Activated T-cell treated with anti-CD3 and anti-CD28 coated beads, Interleukin-2, amount 50 U/mL, for 1 hour (primary cell): ENCODE measurements around the gene RAD51.
A peak's percentile ranks its signal among the peaks of the same experiment; 100 is the strongest.

Experiments used
- DNase-seq: peaks from one replicate; pipeline ENCODE4 v3.0.0-alpha.2; 2020

The RAD51 gene

DNA sequence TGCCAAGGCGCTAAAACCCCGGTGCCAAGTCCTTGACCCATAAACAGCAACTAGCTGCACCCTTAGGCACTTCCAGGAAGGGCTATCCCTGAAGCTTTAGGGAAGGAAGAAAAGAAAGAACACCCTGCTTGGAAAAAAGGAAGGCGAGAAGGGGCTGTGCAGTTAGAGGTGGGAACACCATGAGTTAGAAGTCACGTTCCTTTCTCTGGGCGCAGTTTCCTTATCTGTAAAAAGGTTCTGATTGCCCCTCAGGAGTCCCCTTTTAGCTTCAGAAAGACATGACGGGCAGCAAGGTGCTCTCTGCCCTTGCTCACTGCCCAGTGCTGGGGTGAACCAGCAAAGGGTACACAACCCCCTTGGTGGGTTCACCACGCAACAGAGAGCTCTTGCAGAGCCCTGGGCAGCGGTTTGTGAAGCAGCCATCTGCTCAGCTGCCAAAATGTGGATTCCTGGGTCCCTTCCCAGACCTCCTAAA lies 69.7 kb downstream of the RAD51 start:
- DNase-seq, result no peak

DNA sequence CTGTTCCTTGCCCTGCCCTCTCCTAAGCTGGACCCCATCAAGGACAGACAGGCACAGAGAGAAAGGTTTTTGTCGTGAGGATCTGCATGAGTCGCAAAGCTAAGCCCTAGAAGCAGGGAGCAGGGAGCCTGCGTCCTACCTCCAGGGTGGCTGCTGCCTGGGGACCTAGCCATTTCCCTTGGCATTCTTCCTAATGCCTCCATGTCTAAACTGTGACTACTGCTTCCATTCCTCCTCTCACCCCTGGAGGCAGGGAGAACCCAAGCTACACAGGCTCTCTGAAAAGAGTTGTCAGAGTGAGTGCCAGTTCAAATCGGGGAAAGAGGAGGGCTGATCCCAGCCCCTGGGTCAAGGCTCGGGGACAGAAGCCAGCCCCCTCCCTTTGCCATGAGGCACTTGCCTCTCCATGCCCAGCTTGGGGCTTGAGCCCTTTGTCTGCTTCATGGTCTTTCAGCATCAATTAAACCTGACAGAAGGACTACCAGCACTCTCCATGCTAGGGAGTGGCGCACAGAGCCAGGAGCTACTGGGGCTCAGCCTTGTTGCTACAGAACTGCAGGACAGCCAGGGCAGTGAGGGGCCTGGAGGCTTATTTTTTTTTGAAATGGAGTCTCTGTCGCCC lies 71.3 kb downstream of the RAD51 start:
- DNase-seq, result no peak

DNA sequence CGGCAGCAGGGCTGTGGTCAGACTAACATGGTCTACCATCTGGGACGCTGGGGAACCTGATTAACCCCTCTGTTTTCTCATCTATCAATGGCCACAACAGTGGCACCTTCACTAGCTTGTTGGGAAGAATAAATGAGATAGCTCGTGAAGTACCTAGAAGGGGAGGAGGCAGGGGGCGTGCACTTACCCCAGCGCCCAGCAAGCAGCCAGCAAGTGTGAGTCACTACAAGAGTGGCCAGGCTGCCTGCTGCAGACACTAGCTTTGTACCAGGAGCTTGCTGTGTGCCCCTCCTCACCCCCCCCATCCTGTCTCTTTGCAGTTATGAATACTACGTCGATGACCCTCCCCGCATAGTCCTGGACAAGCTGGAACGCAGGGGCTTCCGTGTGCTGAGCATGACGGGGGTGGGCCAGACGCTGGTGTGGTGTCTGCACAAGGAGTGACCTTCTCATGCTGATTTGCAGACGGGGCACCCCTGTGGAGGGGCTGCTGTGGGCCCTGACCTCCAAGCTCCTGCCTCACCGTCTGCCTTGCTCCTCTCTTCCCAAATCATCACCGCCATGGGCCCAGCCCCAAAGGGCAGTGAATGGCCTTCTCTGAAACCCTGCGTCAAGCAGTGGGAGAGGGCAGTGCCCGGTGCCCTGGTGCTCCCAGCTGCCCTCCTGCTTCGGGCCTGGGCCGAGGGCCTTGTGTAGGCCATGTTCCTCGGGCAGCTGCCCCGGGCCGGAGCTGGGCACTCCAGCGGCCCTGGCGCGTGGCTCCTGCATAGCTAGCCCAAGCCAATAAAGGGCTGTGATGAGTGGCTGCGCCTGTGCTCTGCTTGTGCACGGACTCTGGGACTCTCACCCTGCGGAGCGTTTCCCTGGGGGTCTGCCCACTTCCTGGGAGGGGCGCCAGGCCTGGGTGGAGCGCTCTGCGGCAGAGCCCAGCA lies 72.2 kb downstream of the RAD51 start:
- no peak for DNase-seq

DNA sequence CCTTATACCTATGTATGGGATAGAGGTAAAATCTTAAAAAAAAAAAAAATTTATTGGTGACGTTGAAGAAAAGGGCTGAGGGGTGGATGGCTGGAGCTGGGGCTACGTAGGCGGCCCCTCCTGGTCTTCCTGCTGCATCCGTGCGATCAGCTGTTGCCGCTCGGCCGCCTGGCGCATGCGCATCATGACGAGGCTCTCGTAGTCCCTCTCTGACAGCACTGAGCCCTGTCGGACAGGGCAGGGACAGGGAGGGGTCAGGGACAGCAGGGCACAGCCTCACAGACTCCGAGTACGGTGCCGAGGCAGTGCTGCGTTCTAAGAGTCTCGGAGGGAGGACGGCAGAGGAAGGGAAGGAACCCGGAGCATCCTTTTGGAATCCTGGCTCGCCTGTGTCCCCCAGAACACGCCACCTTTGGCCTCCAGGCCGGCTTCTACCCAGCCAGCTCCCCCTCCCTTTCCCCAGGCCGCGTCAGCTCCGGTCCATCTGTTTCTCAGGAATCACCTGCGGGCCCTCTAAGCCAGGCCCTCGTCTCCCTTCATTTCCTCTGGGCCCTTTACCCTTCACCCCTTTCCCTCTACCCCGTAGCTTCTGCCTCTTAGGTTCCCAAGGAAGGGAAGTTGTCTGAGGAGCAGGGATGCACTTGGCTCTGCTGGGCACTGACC lies 73.0 kb downstream of the RAD51 start:
- no peak for DNase-seq

DNA sequence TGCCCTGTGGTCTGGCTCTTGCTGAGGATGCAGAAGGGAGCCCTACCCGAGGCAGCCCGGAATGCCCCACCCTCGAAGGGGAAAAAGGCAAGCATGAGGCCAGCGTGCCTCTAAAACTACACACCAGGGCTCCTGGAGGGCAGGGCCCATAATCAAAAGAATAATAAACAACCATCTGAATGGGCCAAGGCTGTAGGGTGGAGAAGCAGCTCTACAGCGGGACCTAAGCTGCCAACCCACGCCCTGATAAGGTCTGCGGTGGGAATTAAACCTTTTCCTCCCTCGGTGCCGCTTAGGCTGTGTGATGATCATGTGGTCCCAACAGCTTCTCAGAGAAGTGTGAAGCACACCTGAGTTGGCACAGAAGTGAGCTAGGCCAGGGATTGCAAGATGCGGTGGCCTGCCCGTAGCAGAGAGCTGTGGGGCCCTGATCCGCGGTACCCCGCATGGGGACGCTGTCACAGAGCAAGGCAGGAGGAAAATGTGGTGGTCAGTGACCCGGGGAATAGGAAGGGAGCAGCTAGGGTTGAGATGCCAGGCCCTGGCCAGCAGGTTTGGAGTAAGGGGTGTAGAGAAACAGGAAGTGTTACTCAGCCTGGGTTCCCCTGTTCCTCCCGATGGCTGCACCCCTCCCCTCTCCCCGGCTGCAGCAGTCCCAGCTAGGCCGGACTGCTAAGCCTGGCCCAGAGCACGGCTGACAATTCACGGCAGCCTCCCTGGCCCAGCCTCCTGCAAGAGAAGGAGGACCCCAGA lies 73.7 kb downstream of the RAD51 start:
- no peak for DNase-seq

DNA sequence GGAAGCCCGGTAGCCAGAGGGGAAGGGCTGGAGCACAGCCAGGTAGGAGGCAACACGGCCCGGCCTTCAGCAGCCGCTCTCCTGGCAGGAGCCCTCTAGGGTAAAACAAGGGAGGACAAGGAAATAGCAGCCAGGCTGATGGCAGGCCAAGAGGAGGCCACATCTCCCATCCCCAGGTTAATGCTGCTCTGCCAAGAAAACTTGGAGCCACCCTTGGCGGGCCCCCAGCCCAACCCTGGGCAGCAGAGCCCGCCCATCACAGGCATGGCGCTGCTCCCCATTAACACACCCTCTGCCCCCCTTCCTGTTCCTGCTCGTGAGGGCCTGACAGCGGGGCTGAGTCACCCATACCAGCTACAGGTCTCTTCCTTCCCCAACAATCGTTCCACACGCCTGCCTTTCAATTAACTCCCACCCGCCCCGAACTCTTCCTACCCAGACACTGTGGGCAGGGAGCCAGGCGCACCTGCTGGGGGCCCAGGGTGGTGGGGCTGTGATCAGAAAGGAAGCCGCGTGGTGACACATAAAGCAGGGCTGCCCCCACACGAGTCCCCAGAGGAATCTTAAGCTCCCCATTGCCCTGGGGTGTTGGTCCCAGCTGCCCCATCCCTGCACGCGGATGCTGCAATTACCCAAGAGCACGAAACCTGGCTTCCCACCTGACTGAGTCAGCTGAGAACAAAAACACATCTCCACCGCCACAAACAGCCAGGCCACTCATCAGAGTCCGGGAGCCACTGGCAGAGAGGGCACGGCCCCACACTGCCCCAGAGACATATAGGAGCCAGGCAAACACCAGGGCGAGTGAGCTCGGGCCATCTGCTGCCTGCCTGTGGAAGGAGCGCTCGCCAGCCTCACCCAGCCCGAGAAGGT lies 74.5 kb downstream of the RAD51 start, which contains the start of gene C15orf62:
C15orf62 (plus strand) TSS at position 707 of the 873 bp plus-strand sequence. CDS start 516 bp downstream, outside the sequence.
- DNase-seq, result peak; percentile 72

DNA sequence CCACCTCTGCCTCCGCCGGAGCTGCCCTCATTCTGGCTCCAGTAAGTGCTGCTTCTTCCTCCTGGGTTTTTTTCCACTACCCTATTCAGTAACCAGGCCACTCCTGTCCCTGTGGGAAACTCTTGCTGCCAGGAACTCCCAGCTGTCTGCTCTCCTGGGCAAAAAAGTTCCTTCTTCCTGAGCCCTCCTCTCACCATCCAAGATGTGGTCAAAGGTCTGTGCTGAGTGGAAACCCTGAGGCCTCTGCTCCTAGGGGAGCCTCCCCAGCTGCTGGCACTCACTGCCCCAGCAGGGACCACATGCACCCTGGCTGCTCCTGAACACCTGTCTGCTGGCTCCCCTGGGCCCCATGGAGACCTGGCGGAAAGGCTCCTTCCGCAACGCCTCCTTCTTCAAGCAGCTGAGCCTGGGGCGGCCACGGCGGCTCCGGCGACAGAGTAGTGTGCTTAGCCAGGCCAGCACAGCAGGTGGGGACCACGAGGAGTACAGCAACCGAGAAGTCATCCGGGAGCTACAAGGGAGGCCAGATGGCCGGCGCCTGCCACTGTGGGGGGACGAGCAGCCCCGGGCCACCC lies 75.3 kb downstream of the RAD51 start:
- no peak for DNase-seq

DNA sequence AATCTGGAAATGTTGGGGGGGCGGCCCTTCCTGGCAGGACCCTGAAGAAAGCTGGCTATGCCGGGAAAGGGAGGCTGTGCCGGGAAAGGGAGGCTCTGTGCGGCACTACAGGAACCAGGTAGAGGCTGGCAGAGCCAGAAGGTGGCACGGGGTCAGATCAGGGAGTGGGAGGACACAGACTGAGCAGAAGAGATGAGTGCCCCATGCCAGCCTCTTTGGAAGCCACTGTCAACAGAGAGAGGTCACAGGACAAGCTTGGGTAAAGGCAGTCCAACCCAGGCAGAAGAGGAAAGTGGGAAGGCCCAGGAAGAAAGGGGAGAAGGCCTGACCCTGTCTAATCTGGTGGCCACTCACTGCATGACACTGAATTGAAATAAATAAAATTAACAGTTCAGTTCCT lies 76.3 kb downstream of the RAD51 start:
- no peak for DNase-seq

DNA sequence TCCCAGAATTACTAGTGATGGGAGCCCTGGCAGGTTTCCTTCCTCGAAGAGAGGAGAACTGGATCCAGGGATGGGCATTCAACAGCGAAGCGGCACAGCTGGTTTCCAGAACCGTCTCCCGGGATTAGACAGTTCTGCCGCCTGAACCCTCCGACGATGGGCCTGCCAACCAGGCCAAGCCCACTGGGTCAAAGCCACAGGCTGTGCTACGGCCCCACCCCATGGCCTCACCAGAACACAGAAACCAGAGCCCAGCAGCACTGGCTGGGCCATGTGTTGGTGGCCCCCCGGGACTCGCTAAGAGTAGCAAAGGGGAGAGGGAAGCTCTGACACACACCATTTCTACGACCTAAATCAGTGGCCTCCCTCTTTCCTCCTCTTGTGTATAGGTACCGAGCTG lies 77.0 kb downstream of the RAD51 start:
- DNase-seq, result no peak

DNA sequence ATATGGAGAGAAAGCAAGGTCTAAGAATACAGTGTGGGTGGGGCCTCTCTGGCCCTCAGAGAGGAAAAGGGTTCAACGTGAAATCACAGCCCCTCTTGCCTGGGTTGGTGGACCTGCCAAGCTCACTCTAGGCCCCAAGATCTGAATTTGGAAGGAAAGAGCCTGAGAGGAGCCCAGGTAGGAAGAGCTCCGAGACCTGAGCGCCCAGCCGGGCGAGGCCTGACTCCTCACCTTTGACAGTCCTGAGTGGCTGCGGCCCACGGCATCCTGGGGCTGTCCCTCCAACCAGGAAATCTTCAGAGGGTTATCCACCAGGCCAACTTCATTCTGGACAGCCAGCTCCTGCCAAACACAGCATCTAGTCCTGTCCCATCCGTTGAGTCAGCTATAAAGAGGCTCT lies 78.5 kb downstream of the RAD51 start:
- DNase-seq, result no peak

DNA sequence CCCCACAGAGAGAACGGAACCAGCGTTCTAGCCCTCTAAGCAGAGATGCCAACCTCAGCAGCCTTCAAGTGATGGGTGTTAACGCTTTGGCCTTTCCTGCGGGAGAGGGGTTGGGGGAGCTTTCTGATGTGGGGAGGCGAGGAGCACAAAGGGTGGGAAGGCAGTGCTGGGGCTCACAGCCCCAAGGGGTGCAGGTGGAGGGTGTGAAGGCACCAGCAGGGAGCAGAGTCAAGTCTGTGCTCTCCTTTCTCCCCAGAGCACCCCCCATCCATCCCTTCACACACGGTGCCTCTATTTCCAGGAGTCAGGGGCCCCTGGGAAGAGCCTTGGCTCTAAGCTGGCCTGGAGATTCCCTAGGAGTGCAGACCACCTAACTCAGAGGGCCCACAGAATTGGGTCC lies 78.9 kb downstream of the RAD51 start:
- DNase-seq, result no peak

DNA sequence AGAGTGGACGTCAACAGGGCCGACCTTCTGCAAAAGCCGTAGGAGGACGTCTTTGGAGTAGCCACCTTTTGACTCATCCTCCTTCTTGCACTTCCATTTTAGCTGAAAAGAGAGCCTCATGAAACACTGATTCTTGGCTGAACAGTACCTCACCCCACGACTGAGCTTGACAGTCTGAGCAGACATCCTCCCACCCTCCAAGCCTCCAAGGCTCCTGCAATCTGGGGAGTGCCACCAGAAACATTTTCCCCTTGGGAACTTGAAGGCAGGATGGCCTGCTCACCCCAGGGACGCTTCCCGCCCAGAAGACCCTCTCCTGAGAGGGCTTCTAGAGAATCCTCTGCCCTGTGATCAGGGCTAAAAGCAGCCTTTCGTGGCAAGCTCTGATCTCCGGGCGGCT lies 80.0 kb downstream of the RAD51 start:
- DNase-seq, result no peak

DNA sequence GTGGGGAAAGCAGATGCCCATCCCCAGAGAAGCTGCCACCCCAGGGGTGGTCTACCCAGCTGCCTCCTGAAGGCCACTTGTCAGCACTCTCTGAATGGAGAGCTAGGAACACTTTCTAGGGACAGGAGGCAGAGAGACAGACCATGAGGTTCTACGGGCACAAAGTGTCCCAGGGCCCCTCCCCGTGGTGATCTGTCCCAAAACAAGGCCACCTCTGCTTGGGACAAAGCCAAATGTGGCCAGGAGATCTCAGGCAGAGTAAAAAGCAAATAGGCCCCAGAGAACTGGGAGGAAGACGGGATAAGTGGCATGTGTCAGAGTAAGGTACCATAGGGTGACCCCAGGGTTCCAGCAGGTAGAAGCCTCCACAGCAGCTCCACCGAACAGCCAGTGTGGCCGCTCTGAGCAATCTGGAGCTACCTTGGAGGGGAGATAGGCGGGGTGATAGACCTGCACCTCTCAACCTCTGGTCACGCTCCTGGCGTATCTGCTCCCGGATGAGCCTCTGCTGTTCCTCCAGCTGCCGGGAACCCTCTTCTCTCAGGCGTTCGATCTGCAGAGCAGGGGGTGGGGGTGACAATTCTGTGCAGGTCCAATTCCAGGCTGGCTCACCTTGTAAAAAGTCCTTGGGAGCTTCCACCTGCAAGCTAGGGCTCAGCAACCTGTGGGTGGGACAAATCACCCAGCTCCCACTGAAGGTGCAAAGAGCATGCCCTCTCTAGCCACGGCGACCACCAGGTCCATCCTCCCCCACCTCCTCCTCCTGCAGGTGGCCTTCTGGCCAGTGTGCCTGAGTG lies 81.0 kb downstream of the RAD51 start:
- no peak for DNase-seq

DNA sequence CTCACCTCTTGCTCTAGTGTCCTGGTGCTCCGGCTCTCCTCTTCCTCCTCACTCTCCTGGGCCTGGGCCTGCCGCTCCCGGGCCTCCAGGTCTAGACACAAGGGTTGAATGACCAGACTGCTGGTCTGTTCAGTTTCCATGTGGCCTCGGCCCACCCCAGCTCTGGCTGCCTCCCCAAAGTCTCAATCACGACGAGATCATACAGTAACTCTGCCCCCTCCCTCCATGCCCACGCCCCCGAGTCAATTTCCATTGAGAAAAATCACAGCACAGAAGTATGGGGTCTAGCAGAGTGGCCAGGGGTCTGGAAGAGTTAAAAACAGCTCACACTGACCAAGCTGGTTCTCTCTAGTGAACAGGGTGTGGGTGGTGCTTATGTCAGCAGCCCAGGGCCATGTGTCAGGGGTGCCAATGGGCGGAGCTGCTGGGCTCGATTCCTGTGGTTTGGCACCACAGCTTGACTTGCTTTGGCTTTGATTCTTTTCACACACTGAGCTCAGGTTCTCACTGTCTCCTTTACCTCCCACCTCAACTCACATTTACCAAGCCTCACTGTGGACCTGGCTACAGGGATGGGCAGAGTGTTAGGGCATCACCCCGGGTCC lies 81.7 kb downstream of the RAD51 start:
- DNase-seq, result no peak
